Ishikawa (cell line): ENCODE results near the gene ARID3A.

Experiments
- EP300 ChIP-seq: IDR thresholded peaks from 2 replicates; pipeline ENCODE4 v1.6.1; 2012; ENCODE audit warnings: borderline replicate concordance
- YY1 ChIP-seq: IDR thresholded peaks from 2 replicates; pipeline ENCODE4 v1.6.1; 2012; ENCODE audit warnings: low read depth
- ZBTB7A ChIP-seq: IDR thresholded peaks from 2 replicates; pipeline ENCODE4 v1.6.1; 2012; ENCODE audit warnings: low read depth

- peak; percentile 37; the same call in 1 of the 2 replicates for TF ChIP-seq EP300
- no peak for TF ChIP-seq ZBTB7A
- no peak for TF ChIP-seq YY1
These were observed 62.2 kb downstream of the ARID3A start for GRCh38 chr19:988081-988480.
